ENCODE data around the gene CCDC38. TPM values are rescaled to one million over a fixed set of nuclear protein-coding genes. Genes with fewer than 3 reads are reported as not detected.

Gene CCDC38
- total RNA-seq, 1 experiment from 2014 or later: not detected

- H3K9me3 Mint-ChIP-seq: no peaks in the 10 kb centered on the region
- ATAC-seq (no peak), DNase-seq (ENCODE audit: low spot score) (no peak)
- no peaks in the 10 kb centered on the region for H3K27me3 Mint-ChIP-seq (ENCODE audit: low read depth)
- H3K36me3 Mint-ChIP-seq: no peaks in the 10 kb centered on the region
- no peak overlapping the region for H3K4me3 Mint-ChIP-seq
- CTCF ChIA-PET: no interaction called here
- no peak overlapping the region for H3K27ac Mint-ChIP-seq
- TF ChIP-seq NFYB (CRISPR knock-in tag; conservative IDR thresholded peaks at IDR 0.05; ENCODE audit: low read depth): no peak
- no peak for TF ChIP-seq TEAD1 (CRISPR knock-in tag; IDR thresholded peaks at IDR 0.05)
- no peak for TF ChIP-seq ZNF317 (CRISPR knock-in tag; IDR thresholded peaks at IDR 0.05; ENCODE audit: borderline replicate concordance, low read depth)
- TF ChIP-seq RELA (CRISPR knock-in tag; IDR thresholded peaks at IDR 0.05; ENCODE audit: borderline replicate concordance): no peak
- no peak for TF ChIP-seq ERG (CRISPR knock-in tag; IDR thresholded peaks at IDR 0.05)
- TF ChIP-seq ATF2 (CRISPR knock-in tag; IDR thresholded peaks at IDR 0.05; ENCODE audit: borderline replicate concordance, low read depth): no peak
- TF ChIP-seq CREM (CRISPR knock-in tag; IDR thresholded peaks at IDR 0.05): no peak
- H3K4me1 Mint-ChIP-seq: peaks cover 13% of the 10 kb centered on the region
- POLR2A ChIA-PET: no interaction called here
These were observed 104.3 kb downstream of the CCDC38 start for GRCh38 chr12:95838125-95838524.

GRCh38 chr12:95837240-95838038 lies 105.0 kb downstream of the CCDC38 start:
- no peaks in the 10 kb centered on the region for H3K36me3 Mint-ChIP-seq
- ATAC-seq (no peak), DNase-seq (ENCODE audit: low spot score) (no peak)
- POLR2A ChIA-PET: no interaction called here
- CTCF ChIA-PET: no interaction called here
- H3K27ac Mint-ChIP-seq: no peak overlapping the region
- no peak for TF ChIP-seq ATF3 (CRISPR knock-in tag; conservative IDR thresholded peaks at IDR 0.05)
- TF ChIP-seq MLX (CRISPR knock-in tag; IDR thresholded peaks at IDR 0.05): no peak
- no peak for TF ChIP-seq ZNF219 (CRISPR knock-in tag; IDR thresholded peaks at IDR 0.05; ENCODE audit: borderline replicate concordance)
- no peak for TF ChIP-seq MYBL2 (CRISPR knock-in tag; IDR thresholded peaks at IDR 0.05)
- TF ChIP-seq E2F1 (CRISPR knock-in tag; IDR thresholded peaks at IDR 0.05): no peak
- H3K27me3 Mint-ChIP-seq (ENCODE audit: low read depth): no peaks in the 10 kb centered on the region
- H3K9me3 Mint-ChIP-seq: no peaks in the 10 kb centered on the region
- H3K4me1 Mint-ChIP-seq: peaks cover 13% of the 10 kb centered on the region
- no peak overlapping the region for H3K4me3 Mint-ChIP-seq

- H3K27ac Mint-ChIP-seq: no peak overlapping the region
- ChIA-PET POLR2A (no interaction called here), CTCF (no interaction called here)
- H3K4me3 Mint-ChIP-seq: peak overlapping the region; percentile 24
- no peaks in the 10 kb centered on the region for H3K27me3 Mint-ChIP-seq (ENCODE audit: low read depth)
- no peaks in the 10 kb centered on the region for H3K9me3 Mint-ChIP-seq
- DNase-seq (ENCODE audit: low spot score) (no peak), ATAC-seq (no peak)
- TF ChIP-seq ATF3 (CRISPR knock-in tag; conservative IDR thresholded peaks at IDR 0.05) (no peak), TCF7 (CRISPR knock-in tag; IDR thresholded peaks at IDR 0.05; ENCODE audit: low read depth) (no peak), CBFB (CRISPR knock-in tag; IDR thresholded peaks at IDR 0.05; ENCODE audit: low read depth) (no peak), ZNF232 (CRISPR knock-in tag; IDR thresholded peaks at IDR 0.05) (no peak), ATF1 (CRISPR knock-in tag; IDR thresholded peaks at IDR 0.05) (no peak), HMGA2 (CRISPR knock-in tag; IDR thresholded peaks at IDR 0.05) (no peak), FOXP4 (CRISPR knock-in tag; IDR thresholded peaks at IDR 0.05) (no peak), CREM (CRISPR knock-in tag; IDR thresholded peaks at IDR 0.05) (no peak)
- H3K4me1 Mint-ChIP-seq: peaks cover 13% of the 10 kb centered on the region
- no peaks in the 10 kb centered on the region for H3K36me3 Mint-ChIP-seq
These were observed 105.7 kb downstream of the CCDC38 start for GRCh38 chr12:95836630-95837239.

Data from WTC11 (cell line).